ENCODE measurements around the gene FAM187B. TPM values are rescaled to one million over a fixed set of nuclear protein-coding genes. Genes with fewer than 3 reads are reported as not detected.
A peak's percentile ranks its signal among the peaks of the same experiment; 100 is the strongest.

Gene FAM187B
- total and polyA plus RNA-seq, 2 of the 8 experiments (the other 6 are each of a cell fraction or from before 2014, with no cell fraction given) = not detected

- 89% methylated on average over 8 of the region's 8 CpGs; no CpG with 5 or more reads in 1 of the 2 experiments for WGBS, 2 experiments (ENCODE audit: extremely low coverage in 1 of 2, insufficient coverage in 1 of 2, insufficient read length in 1 of 2, insufficient replicate concordance in 2 of 2, low coverage in 1 of 2, low lambda C conversion rate in 2 of 2, missing lambda C conversion rate in 1 of 2)
These were observed 20.4 kb downstream of the FAM187B start for GRCh38 chr19:35208121-35208520.

More at GRCh38 chr19:35208121-35208520, 20.4 kb downstream of the FAM187B start:
- Histone ChIP-seq H4K8ac (ENCODE audit: extremely low read depth, insufficient read depth, low read length) (no peak overlapping the region), H3K9ac (replicated peaks in 1 of 4; ENCODE audit: extremely low read depth in 1 of 4, low read depth in 3 of 4, low read length in 3 of 4) (no peak overlapping the region), H3K18ac (ENCODE audit: extremely low read depth, low read length) (no peak overlapping the region), H4K5ac (ENCODE audit: insufficient read length, low read depth, low read length) (no peak overlapping the region), H3K27ac (ENCODE audit: low read depth, low read length) (no peak overlapping the region), H2BK12ac (ENCODE audit: low read depth, low read length) (no peak overlapping the region), H3K4me1 (replicated peaks in 1 of 4; ENCODE audit: control insufficient read depth in 3 of 4, insufficient read depth in 4 of 4, low read length in 3 of 4) (peaks cover 4 to 18% (median 11%) of the 10 kb centered on the region in 4 experiments), H3K4me2 (ENCODE audit: insufficient read depth in 1 of 2, low read depth in 2 of 2, low read length in 2 of 2) (no peak overlapping the region), H3K4me3 (ENCODE audit: extremely low read depth in 1 of 4, insufficient read depth in 2 of 4, low read depth in 3 of 4, low read length in 4 of 4) (no peak overlapping the region), H2BK20ac (ENCODE audit: low read length) (no peak overlapping the region), H3K4ac (replicated peaks; ENCODE audit: insufficient read length, low read depth, low read length) (no peak overlapping the region), H3K27me3 (replicated peaks in 1 of 4; ENCODE audit: control insufficient read depth in 3 of 4, extremely low read depth in 1 of 4, insufficient read depth in 3 of 4, low read length in 3 of 4) (no peaks in the 10 kb centered on the region), H2AK5ac (ENCODE audit: low read depth, low read length) (no peak overlapping the region), H3K23ac (ENCODE audit: insufficient read length) (no peak overlapping the region), H3K79me1 (ENCODE audit: low read depth, low read length) (no peaks in the 10 kb centered on the region), H2BK5ac (ENCODE audit: low read depth, low read length) (no peak overlapping the region), H3K56ac (replicated peaks; ENCODE audit: insufficient read length, low read depth, low read length) (no peak overlapping the region), H2AFZ (ENCODE audit: low read length) (no peak overlapping the region), H3K36me3 (ENCODE audit: control insufficient read depth in 2 of 4, insufficient read depth in 4 of 4, low read length in 3 of 4) (no peaks in the 10 kb centered on the region; a peak in 1 of 8 replicates), H4K20me1 (replicated peaks in 1 of 2; ENCODE audit: control insufficient read depth in 1 of 2, insufficient read depth in 2 of 2, low read length in 2 of 2) (no peaks in the 10 kb centered on the region), H3K79me2 (ENCODE audit: control insufficient read depth in 1 of 2, insufficient read depth in 2 of 2, low read length in 2 of 2) (no peaks in the 10 kb centered on the region), H3K14ac (ENCODE audit: insufficient read length) (no peak overlapping the region), H2BK15ac (ENCODE audit: low read length) (no peak overlapping the region), H4K91ac (replicated peaks; ENCODE audit: insufficient read length, low read length) (no peak overlapping the region), H2BK120ac (replicated peaks; ENCODE audit: low read depth, low read length) (no peak overlapping the region), H3K9me3 (ENCODE audit: insufficient read depth in 2 of 2, low read depth in 1 of 2, low read length in 1 of 2) (no peaks in the 10 kb centered on the region), H3K23me2 (ENCODE audit: low read depth, low read length) (no peaks in the 10 kb centered on the region; the same call in 1 of the 2 replicates)
- ChIA-PET CTCF (ENCODE audit: partially characterized antibody) (no interaction called here), POLR2A (ENCODE audit: partially characterized antibody) (no interaction called here)
- peak; percentile 73 for TF ChIP-seq KDM1A (IDR thresholded peaks at IDR 0.05; ENCODE audit: borderline replicate concordance, low read length)
- no peak for TF ChIP-seq NANOG (IDR thresholded peaks at IDR 0.05; ENCODE audit: insufficient read depth, low read depth, low read length, poor library complexity, severe bottlenecking)
- no peak for FAIRE-seq
- no peak for DNase-seq (ENCODE audit: low read depth in 1 of 2, low spot score in 2 of 2)
